Motor neuron (in vitro differentiated cells): ENCODE measurements around the gene C7orf25. TPM values are rescaled to one million over a fixed set of nuclear protein-coding genes. Genes with fewer than 3 reads are reported as not detected.

ENCODE experiments used
- ATAC-seq, 8 experiments: fragments of 200-7000 bp; cut with Tn5 transposase; replicated peaks in 6 of 8; 2 replicates each; pipeline ENCODE4 v1.8.0; 2021; ENCODE audit warnings: mild to moderate bottlenecking in 8 of 8, moderate library complexity in 8 of 8
- H3K27ac ChIP-seq, 2 donors: fragments of 250-450 bp; sonication (Bioruptor Pico); 2 replicates each; pipeline ENCODE4 v1.9.0; 2021; ENCODE audit warnings: antibody characterized with exemption in 2 of 2, mild to moderate bottlenecking in 2 of 2, moderate library complexity in 1 of 2
- H3K4me1 ChIP-seq, 2 donors: fragments of 250-450 bp; sonication (Bioruptor Pico); replicated peaks in 1 of 2; 2 replicates each; pipeline ENCODE4 v1.6.1; 2021; ENCODE audit warnings: antibody characterized with exemption in 2 of 2, mild to moderate bottlenecking in 2 of 2, moderate library complexity in 1 of 2
- H3K4me3 ChIP-seq, 5 donors: fragments of 250-450 bp; sonication (Bioruptor Pico); 2 replicates each; pipeline ENCODE4 v1.9.0; 2021; ENCODE audit warnings: antibody characterized with exemption in 5 of 5, mild to moderate bottlenecking in 5 of 5, moderate library complexity in 4 of 5
- whole genome bisulfite sequencing, 10 experiments: fragments of 450-650 bp; shearing (Covaris generic); methylation state at CpG; one replicate each; pipeline ENCODE4 v1.0.0; 2022; 5-methylcytosine and 5-hydroxymethylcytosine counted together
- in situ Hi-C, 9 experiments: fragments of 400-800 bp; cut with MboI; loops; one replicate each; pipeline ENCODE4 v1.15.0; 2021; ENCODE audit warnings: low sequenced_read_pairs in 9 of 9, low pct_unique_long_range_greater_than_20kb in 2 of 9; ENCODE audit not compliant: unreplicated experiment in 9 of 9
- total RNA-seq, 8 experiments: library from RNA; unstranded; fragments of 300-600 nt; gene quantifications; 2 replicates each; pipeline versions ENCODE4 v1.2.3 to v1.2.4, GENCODE V29; 2022

Gene C7orf25
- 10 to 100 TPM in 1 of 8 experiments, 1 to 10 TPM in 7; 3.5 to 12.1 (median 4.5) TPM for total RNA-seq

DNA sequence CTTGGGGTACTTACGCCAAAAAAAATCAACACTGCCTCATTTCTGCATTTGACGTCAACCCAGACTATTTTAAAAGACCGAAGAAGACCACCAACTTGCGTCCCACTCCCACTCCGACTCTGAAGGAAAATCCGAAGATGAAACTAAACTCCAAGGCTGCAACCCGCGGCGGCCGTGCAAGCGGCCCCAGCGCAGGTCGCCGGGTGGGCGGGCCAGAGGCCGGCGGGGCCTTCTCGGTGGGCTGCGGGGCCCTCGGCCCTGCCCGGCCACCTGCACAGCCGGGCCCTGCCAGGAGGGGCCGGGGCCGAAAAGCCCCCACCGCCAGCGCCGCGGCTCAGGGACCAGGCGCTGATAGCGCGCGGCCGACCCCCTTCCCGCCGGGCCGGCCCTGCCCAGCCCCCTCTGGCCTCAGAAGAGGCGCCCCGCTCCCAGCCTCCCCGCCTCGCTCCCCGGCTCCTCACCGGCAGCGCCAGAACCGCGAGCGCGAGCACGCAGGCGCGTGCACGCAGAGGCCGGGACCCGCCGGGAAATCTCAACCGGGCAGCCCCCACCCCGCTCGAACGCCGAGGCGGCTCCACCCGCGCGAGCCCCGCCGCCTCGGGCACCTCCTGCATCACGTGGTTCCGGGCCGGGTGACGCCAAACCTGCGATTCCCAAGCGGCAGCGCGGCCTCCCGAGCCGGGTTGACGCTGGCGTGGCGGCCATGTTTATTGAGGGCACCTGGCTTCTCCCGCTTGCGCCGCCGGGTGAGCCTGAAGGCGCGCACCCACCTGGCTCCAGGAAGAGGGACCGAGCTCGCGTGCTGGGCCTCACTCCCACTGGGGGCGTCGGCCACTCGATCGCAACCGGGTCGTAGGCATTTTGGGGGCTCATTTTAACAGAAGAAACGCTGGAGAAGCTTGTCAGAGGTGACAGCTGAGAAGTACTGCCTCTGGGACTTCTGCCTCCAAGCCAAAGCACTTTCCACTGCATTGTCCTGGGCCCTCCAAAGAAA is at the start of gene C7orf25:
Gene C7orf25, minus strand, starts transcription at position 617 of the 994 bp plus-strand sequence. CDS start 1,170 bp downstream, outside the sequence.
- Histone ChIP-seq H3K27ac (peak within 1 kb of the TSS; percentile 77 to 84), H3K4me1 (peaks cover 6 to 9% of the 10 kb centered on the region in 2 donors), H3K4me3 (peak within 1 kb of the TSS; percentile 63 to 80 (median 69))
- 0 to 2% (median 0%) methylated on average over 1 to 17 of the region's 95 CpGs; no CpG with 5 or more reads in 3 of the 10 experiments for WGBS, 10 experiments
- in situ Hi-C loops, result no loop called here
- ATAC-seq, result peak; percentile 80 to 94 (median 94)

DNA sequence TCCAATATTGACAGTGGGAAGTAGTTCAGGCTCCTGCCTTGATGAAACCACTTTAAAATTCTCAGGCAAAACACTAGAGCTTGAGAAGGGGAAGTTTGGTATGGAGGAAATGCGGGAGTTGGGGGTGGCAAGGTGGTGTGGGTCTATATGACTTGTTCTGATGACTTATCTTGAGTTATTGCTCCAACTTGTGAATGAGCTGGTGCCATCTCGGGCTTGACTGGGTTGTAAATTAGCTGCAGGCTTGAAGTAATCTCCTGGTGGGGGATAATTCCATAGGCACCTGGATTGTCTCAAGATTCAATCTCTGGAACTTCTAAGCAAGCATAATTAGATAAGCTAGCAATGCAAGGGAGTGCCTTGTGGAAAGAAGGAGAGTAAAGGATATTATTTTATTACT is 49.3 kb upstream of the C7orf25 start:
- 17 to 95% (median 63%) methylated on average over 2 of the region's 2 CpGs; no CpG with 5 or more reads in 3 of the 10 experiments for WGBS, 10 experiments
- no peak overlapping the region for H3K4me3 ChIP-seq
- no peak overlapping the region for H3K27ac ChIP-seq
- ATAC-seq, result no peak
- H3K4me1 ChIP-seq, result no peaks in the 10 kb centered on the region
- in situ Hi-C loops, result loop anchor here in 1 of 9 experiments (25.0 kb wide), 1 partner anchor 751 kb away; no protein-coding TSS in a partner anchor

DNA sequence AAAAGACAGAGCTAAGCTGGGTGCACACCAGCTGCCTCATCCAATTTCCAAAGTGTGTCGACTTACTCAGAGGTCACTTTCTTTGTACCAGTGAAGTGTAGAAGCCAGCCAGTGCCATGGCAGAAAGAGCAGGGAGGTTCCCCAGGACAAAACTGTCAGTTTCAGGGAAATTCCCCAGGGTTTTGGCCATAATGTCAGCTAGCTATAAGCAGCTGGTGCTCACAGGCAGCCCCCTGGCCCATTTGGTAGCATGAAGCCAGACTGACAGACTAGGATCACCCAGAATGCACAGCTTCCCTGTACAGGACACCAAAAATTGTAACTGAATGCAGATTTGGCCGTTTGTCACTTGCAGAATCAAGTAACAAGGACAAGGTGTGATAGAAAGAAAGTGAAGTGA is 48.9 kb upstream of the C7orf25 start:
- no peaks in the 10 kb centered on the region for H3K4me1 ChIP-seq
- in situ Hi-C loops, result loop anchor here in 1 of 9 experiments (25.0 kb wide), 1 partner anchor 752 kb away; no protein-coding TSS in a partner anchor
- no peak overlapping the region for H3K4me3 ChIP-seq
- ATAC-seq, result no peak
- WGBS, 10 experiments, result 0 to 73% (median 34%) methylated on average over 1 to 2 of the region's 2 CpGs; no CpG with 5 or more reads in 3 of the 10 experiments
- no peak overlapping the region for H3K27ac ChIP-seq

DNA sequence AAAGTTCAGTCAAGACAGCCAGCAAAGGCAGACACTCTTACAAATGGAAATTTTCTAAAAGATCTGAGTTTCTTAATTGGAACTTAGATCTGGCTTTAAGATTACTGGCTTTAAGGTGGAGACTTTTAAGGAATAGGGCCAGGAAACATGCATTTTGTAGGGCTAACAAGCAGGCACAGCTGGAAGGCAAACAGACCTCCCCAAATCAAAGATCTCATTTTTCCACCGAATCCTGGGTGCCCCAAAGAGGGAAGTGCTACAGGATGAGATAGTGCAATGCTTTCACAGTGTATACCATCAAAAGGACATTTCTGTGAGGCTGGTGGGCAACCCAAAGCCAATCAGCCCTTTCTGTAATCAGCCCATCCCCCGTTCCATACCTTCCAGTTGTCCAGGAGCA is 47.7 kb upstream of the C7orf25 start:
- no peak for ATAC-seq
- H3K4me3 ChIP-seq, result no peak overlapping the region
- no peak overlapping the region for H3K27ac ChIP-seq
- WGBS, 10 experiments, result 17 to 95% (median 72%) methylated on average over 1 to 2 of the region's 2 CpGs
- H3K4me1 ChIP-seq, result no peaks in the 10 kb centered on the region
- in situ Hi-C loops, result loop anchor here in 1 of 9 experiments (25.0 kb wide), 1 partner anchor 753 kb away; no protein-coding TSS in a partner anchor

DNA sequence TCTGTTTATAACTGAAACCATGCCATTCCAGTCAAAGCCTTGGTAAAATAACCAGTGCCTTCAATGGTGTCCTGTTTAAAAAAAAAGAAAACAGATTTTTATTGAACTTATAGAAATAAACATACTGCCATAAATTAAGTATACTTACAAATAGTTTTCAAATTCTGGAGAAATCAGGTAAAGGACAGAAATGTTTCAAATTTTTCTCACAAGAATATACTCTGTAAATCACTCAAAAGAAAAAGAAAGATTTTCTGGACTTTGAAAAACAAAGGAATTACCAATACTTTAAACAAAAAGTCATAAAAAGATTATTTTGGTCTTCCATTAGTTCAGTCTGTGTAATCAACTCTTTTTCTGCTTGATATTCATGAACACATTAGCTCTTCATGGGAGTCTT is 44.2 kb upstream of the C7orf25 start:
- Histone ChIP-seq H3K27ac (no peak overlapping the region), H3K4me3 (no peak overlapping the region), H3K4me1 (no peaks in the 10 kb centered on the region)
- in situ Hi-C loops, result loop anchor here in 1 of 9 experiments (25.0 kb wide), 1 partner anchor 756 kb away; no protein-coding TSS in a partner anchor
- ATAC-seq, result no peak

DNA sequence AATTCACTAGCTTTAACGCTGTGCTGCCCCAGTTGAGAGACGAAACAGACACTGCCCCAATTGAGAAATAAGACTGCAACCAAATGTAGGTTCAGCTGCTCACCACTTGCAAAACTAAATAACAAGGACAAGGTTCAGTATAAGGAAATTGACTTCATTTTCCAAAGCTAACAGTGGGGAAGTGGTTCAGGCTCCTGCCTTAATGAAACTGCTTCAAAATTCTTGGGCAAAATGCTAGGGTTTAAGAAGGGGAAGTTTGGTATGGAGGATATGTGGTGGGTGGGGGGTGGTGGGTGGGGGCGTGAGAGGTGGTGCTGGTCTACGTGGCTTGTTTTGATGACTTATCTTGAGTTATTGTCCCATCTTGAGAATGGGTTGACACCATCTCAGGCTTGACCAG is 42.1 kb upstream of the C7orf25 start:
- WGBS, 10 experiments, result 20 to 100% (median 92%) methylated on average over 1 to 2 of the region's 4 CpGs; no CpG with 5 or more reads in 3 of the 10 experiments
- in situ Hi-C loops, result loop anchor here in 1 of 9 experiments (25.0 kb wide), 1 partner anchor 758 kb away; no protein-coding TSS in a partner anchor
- Histone ChIP-seq H3K27ac (no peak overlapping the region), H3K4me3 (no peak overlapping the region), H3K4me1 (no peaks in the 10 kb centered on the region)
- no peak for ATAC-seq

DNA sequence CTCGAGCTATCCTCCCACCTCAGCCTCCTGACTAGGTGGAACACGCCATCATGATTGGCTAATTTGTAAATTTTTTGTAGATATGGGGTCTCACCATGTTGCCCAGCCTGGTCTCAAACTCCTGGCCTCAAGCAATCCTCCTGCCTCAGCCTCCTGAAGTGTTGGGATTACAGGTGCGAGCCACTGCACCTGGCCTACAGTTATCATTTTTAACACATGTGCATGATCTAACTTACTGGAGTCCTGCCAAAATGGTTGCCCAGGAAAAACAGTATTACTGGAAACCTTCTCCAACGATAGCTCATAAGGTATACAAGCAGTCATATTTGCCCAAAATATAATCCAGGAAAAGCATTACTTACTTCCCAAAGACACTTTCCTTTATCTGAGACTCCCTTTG is 40.5 kb upstream of the C7orf25 start:
- Histone ChIP-seq H3K27ac (no peak overlapping the region), H3K4me1 (no peaks in the 10 kb centered on the region), H3K4me3 (no peak overlapping the region)
- no peak for ATAC-seq
- WGBS, 10 experiments, result 20 to 90% (median 77%) methylated on average over 1 to 4 of the region's 4 CpGs; no CpG with 5 or more reads in 1 of the 10 experiments
- in situ Hi-C loops, result loop anchor here in 1 of 9 experiments (25.0 kb wide), 1 partner anchor 760 kb away; no protein-coding TSS in a partner anchor

DNA sequence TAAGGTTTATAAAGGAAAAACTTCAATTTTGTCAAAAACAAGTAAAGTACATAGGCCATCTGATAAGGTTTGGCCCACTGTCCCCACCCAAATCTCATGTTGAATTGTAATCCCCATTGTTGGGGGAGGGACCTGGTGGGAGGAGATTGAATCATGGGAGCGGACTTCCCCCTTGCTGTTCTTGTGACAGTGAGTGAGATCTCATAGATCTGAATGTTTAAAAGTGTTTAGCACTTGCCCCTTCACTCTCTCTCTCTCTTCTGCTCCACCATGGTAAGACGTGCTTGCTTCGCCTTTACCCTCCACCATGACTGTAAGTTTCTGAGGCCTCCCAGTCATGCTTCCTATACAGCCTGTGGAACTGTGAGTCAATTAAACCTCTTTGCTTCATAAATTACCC is 38.5 kb upstream of the C7orf25 start:
- H3K4me3 ChIP-seq, result no peak overlapping the region
- no peaks in the 10 kb centered on the region for H3K4me1 ChIP-seq
- H3K27ac ChIP-seq, result no peak overlapping the region
- 52 to 100% (median 78%) methylated on average over 1 to 3 of the region's 3 CpGs; no CpG with 5 or more reads in 4 of the 10 experiments for WGBS, 10 experiments
- in situ Hi-C loops, result loop anchor here in 1 of 9 experiments (25.0 kb wide), 1 partner anchor 762 kb away; no protein-coding TSS in a partner anchor
- ATAC-seq, result no peak

DNA sequence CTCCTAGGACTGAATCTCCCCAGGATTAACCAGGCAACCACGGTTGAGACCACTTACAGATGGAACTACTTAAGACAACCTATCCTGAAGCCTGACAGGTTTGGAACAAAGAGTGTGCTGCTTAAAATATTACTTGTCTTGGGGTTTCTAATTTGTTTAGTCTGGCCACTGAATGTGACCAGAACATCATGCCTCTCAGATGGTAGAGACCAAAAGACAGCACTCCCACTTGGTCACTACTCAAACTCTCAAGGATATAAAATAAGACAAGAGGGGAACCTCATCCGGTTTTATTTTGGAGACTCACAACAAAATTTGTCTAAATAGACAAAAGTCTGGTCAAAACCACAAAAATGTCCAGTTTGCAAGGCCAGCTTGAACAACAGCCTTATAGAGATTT is 35.7 kb upstream of the C7orf25 start:
- no peak for ATAC-seq

DNA sequence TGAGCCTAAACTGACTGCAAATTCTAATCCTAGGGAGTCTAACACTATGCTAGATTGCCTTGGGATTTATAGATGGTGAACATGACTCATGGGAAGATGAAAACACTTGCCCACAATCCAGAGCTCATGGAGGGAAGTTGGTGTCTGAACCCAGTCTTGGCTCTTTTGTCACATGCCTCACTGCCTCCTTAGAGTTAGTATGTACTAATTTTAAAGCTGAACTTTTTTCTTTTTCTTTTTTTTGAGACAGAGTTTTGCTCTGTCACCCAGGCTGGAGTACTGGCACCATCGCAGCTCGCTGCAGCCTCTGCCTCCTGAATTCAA is 34.7 kb upstream of the C7orf25 start:
- H3K4me1 ChIP-seq, result no peaks in the 10 kb centered on the region
- WGBS, 10 experiments, result 80 to 100% (median 100%) methylated on average over 1 to 2 of the region's 2 CpGs; no CpG with 5 or more reads in 3 of the 10 experiments
- in situ Hi-C loops, result loop anchor here in 5 of 9 experiments (10.0 to 25.0 kb wide), 6 partner anchors 158 to 891 kb away; partner anchors contain the start of gene HECW1 (in 1 of the 5)
- ATAC-seq, result no peak
- no peak overlapping the region for H3K4me3 ChIP-seq
- no peak overlapping the region for H3K27ac ChIP-seq

More for the DNA sequence above, 35.7 kb upstream of the C7orf25 start:
- in situ Hi-C loops, result loop anchor here in 5 of 9 experiments (10.0 to 25.0 kb wide), 6 partner anchors 157 to 890 kb away; partner anchors contain the start of gene HECW1 (in 1 of the 5)
- H3K27ac ChIP-seq, result no peak overlapping the region
- H3K4me3 ChIP-seq, result no peak overlapping the region
- WGBS, 10 experiments, result 5 to 100% (median 78%) methylated on average over 1 to 2 of the region's 2 CpGs; no CpG with 5 or more reads in 2 of the 10 experiments
- H3K4me1 ChIP-seq, result no peaks in the 10 kb centered on the region

DNA sequence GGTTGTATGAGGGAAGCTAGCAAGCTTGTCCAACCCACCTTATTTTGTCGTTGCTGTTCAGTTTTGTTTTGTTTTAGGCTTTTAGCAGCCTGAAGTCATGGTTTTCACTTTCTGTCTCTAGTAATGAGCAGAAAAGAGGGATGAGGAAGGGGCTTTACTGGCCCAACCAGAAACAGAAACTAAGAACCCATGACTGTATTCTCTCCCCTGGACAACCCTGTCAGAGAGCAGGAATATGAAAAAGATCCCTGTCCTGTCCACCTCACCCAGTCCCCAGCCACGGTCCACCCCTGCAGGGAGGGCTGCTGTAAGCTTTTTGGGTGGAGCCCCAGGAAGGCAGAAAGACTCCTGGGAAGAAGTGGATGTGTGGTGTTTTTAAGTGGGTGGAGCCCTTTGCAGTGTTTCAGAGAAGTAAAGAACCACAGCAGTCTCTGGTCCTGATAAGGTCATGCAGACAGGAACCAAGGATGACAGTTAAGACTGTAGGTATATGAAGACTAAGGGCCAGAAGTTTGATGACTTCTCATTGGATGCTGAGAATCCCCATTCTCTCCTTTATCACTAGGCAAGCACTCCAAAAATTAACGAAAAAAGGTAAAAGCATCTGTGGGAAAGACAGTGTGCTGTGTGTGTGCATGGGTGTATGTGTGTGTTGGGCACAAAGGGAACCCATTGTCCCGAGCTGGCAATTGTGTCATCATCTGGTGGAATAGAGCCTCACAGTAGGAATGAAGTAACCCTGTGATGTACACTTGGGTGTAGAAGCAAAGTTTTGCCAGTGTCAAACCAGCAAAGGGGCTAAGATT is 34.2 kb upstream of the C7orf25 start:
- Histone ChIP-seq H3K27ac (no peak overlapping the region), H3K4me1 (no peaks in the 10 kb centered on the region), H3K4me3 (no peak overlapping the region)
- ATAC-seq, result peak in 3 of 8 experiments; percentile 60 to 98 (median 87)
- WGBS, 10 experiments, result 0 to 80% (median 32%) methylated on average over 1 to 3 of the region's 4 CpGs; no CpG with 5 or more reads in 2 of the 10 experiments
- in situ Hi-C loops, result loop anchor here in 5 of 9 experiments (10.0 to 25.0 kb wide), 6 partner anchors 159 to 891 kb away; partner anchors contain the start of gene HECW1 (in 1 of the 5)
